Fibroblast of lung (primary cell): ENCODE measurements around the gene CACNA2D3. TPM values are rescaled to one million over a fixed set of nuclear protein-coding genes. Genes with fewer than 3 reads are reported as not detected.

Experiments used
- DNase-seq, 2 donors: peaks; one replicate each; pipeline versions ENCODE4 v3.0.0 to v3.0.0-alpha.2; 2010; ENCODE audit warnings: low read depth in 2 of 2
- H2AFZ ChIP-seq: 2 replicates; pipeline ENCODE4 v1.5.1; 2012; ENCODE audit warnings: low read length, control low read depth, inconsistent platforms
- H3K27ac ChIP-seq: 2 replicates; pipeline ENCODE4 v1.5.1; 2011; ENCODE audit warnings: low read length, control low read depth; ENCODE audit not compliant: insufficient read depth
- H3K27me3 ChIP-seq: 2 replicates; pipeline ENCODE4 v1.5.1; 2011; ENCODE audit warnings: mild to moderate bottlenecking, low read length; ENCODE audit not compliant: control insufficient read depth, insufficient read depth
- H3K36me3 ChIP-seq: 2 replicates; pipeline ENCODE4 v1.5.1; 2011; ENCODE audit warnings: low read length; ENCODE audit not compliant: control insufficient read depth, insufficient read depth
- H3K4me1 ChIP-seq: 2 replicates; pipeline ENCODE4 v1.5.1; 2011; ENCODE audit warnings: low read length; ENCODE audit not compliant: control insufficient read depth, insufficient read depth; ENCODE audit errors: extremely low read depth
- H3K4me2 ChIP-seq: 2 replicates; pipeline ENCODE4 v1.5.1; 2011; ENCODE audit warnings: low read length, control low read depth; ENCODE audit not compliant: insufficient read depth; ENCODE audit errors: extremely low read depth
- H3K4me3 ChIP-seq, 4 experiments: fragments of 200-600 bp in 1 of 4; sonication (generic) in 1 of 4; replicated peaks in 1 of 4; 2 replicates each; pipeline ENCODE4 v1.5.1; 2011 to 2016; ENCODE audit warnings: low read length in 4 of 4, low read depth in 3 of 4, mild to moderate bottlenecking in 3 of 4, control low read depth in 2 of 4, inconsistent platforms in 1 of 4, mixed read lengths in 1 of 4; ENCODE audit not compliant: insufficient read depth in 1 of 4; ENCODE audit errors: control extremely low read depth in 1 of 4
- H3K79me2 ChIP-seq: 2 replicates; pipeline ENCODE4 v1.5.1; 2012; ENCODE audit warnings: mild to moderate bottlenecking, low read length, inconsistent platforms; ENCODE audit not compliant: control insufficient read depth, insufficient read depth
- H3K9ac ChIP-seq: 2 replicates; pipeline ENCODE4 v1.5.1; 2011; ENCODE audit warnings: mild to moderate bottlenecking, low read length, control low read depth; ENCODE audit not compliant: insufficient read depth
- H3K9me3 ChIP-seq: 2 replicates; pipeline ENCODE4 v1.5.1; 2012; ENCODE audit warnings: low read depth, low read length; ENCODE audit not compliant: control insufficient read depth, insufficient read depth
- H4K20me1 ChIP-seq: 2 replicates; pipeline ENCODE4 v1.5.1; 2011; ENCODE audit warnings: low read length; ENCODE audit not compliant: control insufficient read depth, insufficient read depth; ENCODE audit errors: extremely low read depth
- CTCF ChIP-seq, 2 donors: IDR thresholded peaks in 1 of 2; conservative IDR thresholded peaks in 1 of 2; 1 replicate in 1 of 2; 2 replicates in 1 of 2; pipeline ENCODE4 v1.5.1; 2011 to 2012; ENCODE audit warnings: low read length in 2 of 2, control low read depth in 1 of 2, inconsistent platforms in 1 of 2, low read depth in 1 of 2, mild to moderate bottlenecking in 1 of 2
- EZH2 ChIP-seq: IDR thresholded peaks from 2 replicates; pipeline ENCODE4 v1.5.1; 2012; ENCODE audit warnings: low read length, control low read depth, mild to moderate bottlenecking; ENCODE audit errors: missing control alignments
- polyA plus RNA-seq, 2 donors: library from polyadenylated mRNA; depleted of rRNA in 1 of 2; stranded (reverse) in 1 of 2; unstranded in 1 of 2; fragments of >200 nt; gene quantifications; 2 replicates each; pipeline ENCODE4 v1.2.1, GENCODE V29; 2011 to 2012; ENCODE audit warnings: missing spikeins in 1 of 2
- total RNA-seq: library from RNA; depleted of rRNA; stranded (reverse); fragments of >200 nt; gene quantifications from 2 replicates; pipeline ENCODE4 v1.2.1, GENCODE V29; 2014

Gene CACNA2D3
- total and polyA plus RNA-seq, 2 donors (not counting 1 experiment from before 2014, with no cell fraction given) = 1.8 to 11.5 TPM

GRCh38 chr3:54486317-54486716 is 364.0 kb downstream of the CACNA2D3 start:
- no peak for TF ChIP-seq EZH2
- no peak for TF ChIP-seq CTCF (conservative IDR thresholded peaks at IDR 0.05 in 1 of 2, IDR thresholded peaks at IDR 0.05 in 1 of 2; ENCODE audit: low read depth in 1 of 2, low read length in 2 of 2)
- Histone ChIP-seq H3K9me3 (no peaks in the 10 kb centered on the region), H3K79me2 (no peaks in the 10 kb centered on the region), H4K20me1 (no peaks in the 10 kb centered on the region), H3K27ac (no peak overlapping the region), H3K9ac (no peak overlapping the region), H3K27me3 (no peaks in the 10 kb centered on the region), H3K4me3 (no peak overlapping the region), H3K36me3 (no peaks in the 10 kb centered on the region), H3K4me1 (no peaks in the 10 kb centered on the region), H3K4me2 (no peak overlapping the region), H2AFZ (no peak overlapping the region)
- no peak for DNase-seq

- Histone ChIP-seq H3K4me2 (no peak overlapping the region), H3K4me3 (no peak overlapping the region), H3K36me3 (no peaks in the 10 kb centered on the region), H2AFZ (no peak overlapping the region), H3K27ac (no peak overlapping the region), H3K9ac (no peak overlapping the region), H3K27me3 (no peaks in the 10 kb centered on the region), H3K4me1 (no peaks in the 10 kb centered on the region), H4K20me1 (no peaks in the 10 kb centered on the region), H3K79me2 (no peaks in the 10 kb centered on the region), H3K9me3 (no peaks in the 10 kb centered on the region)
- no peak for TF ChIP-seq EZH2
- no peak for TF ChIP-seq CTCF (conservative IDR thresholded peaks at IDR 0.05 in 1 of 2, IDR thresholded peaks at IDR 0.05 in 1 of 2; ENCODE audit: low read depth in 1 of 2, low read length in 2 of 2)
- no peak for DNase-seq
Observed at GRCh38 chr3:54488297-54488696, 365.9 kb downstream of the CACNA2D3 start.

- no peak for TF ChIP-seq EZH2
- no peak for TF ChIP-seq CTCF (conservative IDR thresholded peaks at IDR 0.05 in 1 of 2, IDR thresholded peaks at IDR 0.05 in 1 of 2; ENCODE audit: low read depth in 1 of 2, low read length in 2 of 2)
- no peaks in the 10 kb centered on the region for H3K9me3 ChIP-seq
- H3K79me2 ChIP-seq = no peaks in the 10 kb centered on the region
- no peak overlapping the region for H3K4me3 ChIP-seq
- no peaks in the 10 kb centered on the region for H4K20me1 ChIP-seq
- no peak overlapping the region for H3K27ac ChIP-seq
- no peaks in the 10 kb centered on the region for H3K4me1 ChIP-seq
- H3K36me3 ChIP-seq = no peaks in the 10 kb centered on the region
- no peaks in the 10 kb centered on the region for H3K27me3 ChIP-seq
- H3K9ac ChIP-seq = no peak overlapping the region
- H2AFZ ChIP-seq = no peak overlapping the region
- no peak for DNase-seq
- no peak overlapping the region for H3K4me2 ChIP-seq
Observed at GRCh38 chr3:54494209-54494608, 371.9 kb downstream of the CACNA2D3 start.
